Fibroblast of lung (primary cell): ENCODE measurements around the gene TNS3.

Experiments
- EZH2 ChIP-seq: IDR thresholded peaks from 2 replicates; pipeline ENCODE4 v1.5.1; 2012; ENCODE audit warnings: low read length, control low read depth, mild to moderate bottlenecking; ENCODE audit errors: missing control alignments
- TF ChIP-seq, protein P1 (sequence below), 2 donors: IDR thresholded peaks in 1 of 2; conservative IDR thresholded peaks in 1 of 2; 1 replicate in 1 of 2; 2 replicates in 1 of 2; pipeline ENCODE4 v1.5.1; 2011 to 2012; ENCODE audit warnings: low read length in 2 of 2, control low read depth in 1 of 2, inconsistent platforms in 1 of 2, low read depth in 1 of 2, mild to moderate bottlenecking in 1 of 2

DNA sequence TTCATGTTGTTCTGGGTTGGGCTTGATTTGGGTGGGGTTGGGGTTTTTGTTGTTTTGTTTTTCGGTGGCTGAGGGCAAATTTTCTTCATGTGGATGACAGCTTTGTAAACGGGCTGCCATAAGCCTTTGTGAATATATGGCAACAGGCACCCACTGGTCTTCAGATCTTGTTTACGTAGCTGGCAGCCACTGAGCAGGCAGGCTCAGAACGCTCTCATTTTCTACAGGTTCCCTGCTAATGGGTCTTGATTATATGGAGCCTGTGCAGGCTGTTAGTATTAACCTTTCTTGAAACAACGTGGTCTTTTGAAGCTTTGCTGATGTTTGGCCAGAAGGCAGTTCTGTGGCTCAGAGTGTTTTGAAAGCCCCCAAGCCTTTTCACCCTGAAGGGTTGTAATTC, 199.7 kb downstream of the TNS3 start:
- TF ChIP-seq, protein P1, sequence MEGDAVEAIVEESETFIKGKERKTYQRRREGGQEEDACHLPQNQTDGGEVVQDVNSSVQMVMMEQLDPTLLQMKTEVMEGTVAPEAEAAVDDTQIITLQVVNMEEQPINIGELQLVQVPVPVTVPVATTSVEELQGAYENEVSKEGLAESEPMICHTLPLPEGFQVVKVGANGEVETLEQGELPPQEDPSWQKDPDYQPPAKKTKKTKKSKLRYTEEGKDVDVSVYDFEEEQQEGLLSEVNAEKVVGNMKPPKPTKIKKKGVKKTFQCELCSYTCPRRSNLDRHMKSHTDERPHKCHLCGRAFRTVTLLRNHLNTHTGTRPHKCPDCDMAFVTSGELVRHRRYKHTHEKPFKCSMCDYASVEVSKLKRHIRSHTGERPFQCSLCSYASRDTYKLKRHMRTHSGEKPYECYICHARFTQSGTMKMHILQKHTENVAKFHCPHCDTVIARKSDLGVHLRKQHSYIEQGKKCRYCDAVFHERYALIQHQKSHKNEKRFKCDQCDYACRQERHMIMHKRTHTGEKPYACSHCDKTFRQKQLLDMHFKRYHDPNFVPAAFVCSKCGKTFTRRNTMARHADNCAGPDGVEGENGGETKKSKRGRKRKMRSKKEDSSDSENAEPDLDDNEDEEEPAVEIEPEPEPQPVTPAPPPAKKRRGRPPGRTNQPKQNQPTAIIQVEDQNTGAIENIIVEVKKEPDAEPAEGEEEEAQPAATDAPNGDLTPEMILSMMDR (conservative IDR thresholded peaks at IDR 0.05 in 1 of 2, IDR thresholded peaks at IDR 0.05 in 1 of 2; ENCODE audit: low read depth in 1 of 2, low read length in 2 of 2) = no peak
- TF ChIP-seq EZH2 = no peak
